Esophagus squamous epithelium (tissue), 5 donors: ENCODE data around the gene GRB2. TPM values are rescaled to one million over a fixed set of nuclear protein-coding genes. Genes with fewer than 3 reads are reported as not detected.
"Not testable (repeated sequence)": the region's sequence is repeated elsewhere in the genome, so short reads cannot be mapped to it uniquely, and the experiment has no call there.

Source experiments
- DNase-seq: peaks from one replicate; lab custom pipeline; 2025; lab: John Stamatoyannopoulos, UW
- H3K27ac ChIP-seq, 4 donors: fragments of 200-600 bp; sonication (generic); one replicate each; pipeline ENCODE4 v1.5.1; 2016 to 2019; ENCODE audit warnings: mild to moderate bottlenecking in 1 of 4
- H3K27me3 ChIP-seq, 4 donors: fragments of 200-600 bp; sonication (generic); 1 replicate in 3 of 4; 2 replicates in 1 of 4; pipeline versions ENCODE4 v1.5.1 to v1.6.0; 2017 to 2021; ENCODE audit warnings: antibody characterized with exemption in 1 of 4
- H3K36me3 ChIP-seq, 3 donors: fragments of 200-600 bp; sonication (generic); one replicate each; pipeline ENCODE4 v1.5.1; 2016 to 2019
- H3K4me1 ChIP-seq, 3 donors: fragments of 200-600 bp; sonication (generic); one replicate each; pipeline ENCODE4 v1.5.1; 2017 to 2019
- H3K4me3 ChIP-seq, 4 donors: fragments of 200-600 bp; sonication (generic); 1 replicate in 3 of 4; 2 replicates in 1 of 4; pipeline ENCODE4 v1.5.1; 2016 to 2019; ENCODE audit warnings: mild to moderate bottlenecking in 2 of 4, moderate library complexity in 1 of 4
- H3K9me3 ChIP-seq, 3 donors: fragments of 200-600 bp; sonication (generic); one replicate each; pipeline ENCODE4 v1.5.1; 2016 to 2019
- POLR2A ChIP-seq, 4 donors: fragments of 450-650 bp; IDR thresholded peaks; one replicate each; pipeline ENCODE4 v1.6.1; 2017; ENCODE audit warnings: antibody characterized with exemption in 4 of 4, mild to moderate bottlenecking in 4 of 4, moderate library complexity in 3 of 4
- WGBS, 2 donors: methylation state at CpG; one replicate each; pipeline ENCODE4 v1.1.5; 2018; 5-methylcytosine and 5-hydroxymethylcytosine counted together
- intact Hi-C: fragments of 100-400 bp; cut with DNase I; formaldehyde crosslinking; loops from one replicate; pipeline ENCODE4 v1.15.0; 2022
- total RNA-seq, 4 donors: library from RNA; depleted of rRNA; stranded (reverse); fragments of >200 nt; gene quantifications; one replicate each; pipeline ENCODE4 v1.1.0, GENCODE V29; 2016
- TF ChIP-seq, protein P1 (sequence below), 6 experiments: fragments of 450-650 bp in 4 of 6; fragments of 200-600 bp in 2 of 6; sonication (generic) in 2 of 6; IDR thresholded peaks; one replicate each; pipeline ENCODE4 v1.5.1; 2016 to 2019; ENCODE audit warnings: antibody characterized with exemption in 6 of 6, mild to moderate bottlenecking in 4 of 6, moderate library complexity in 4 of 6
- donor health status: DM: yes; HTN: yes; CAD: no.

Gene GRB2
- 100 to 1,000 TPM in 2 of 4 donors, 10 to 100 TPM in 2; 58.9 to 128 (median 107) TPM for total RNA-seq

DNA sequence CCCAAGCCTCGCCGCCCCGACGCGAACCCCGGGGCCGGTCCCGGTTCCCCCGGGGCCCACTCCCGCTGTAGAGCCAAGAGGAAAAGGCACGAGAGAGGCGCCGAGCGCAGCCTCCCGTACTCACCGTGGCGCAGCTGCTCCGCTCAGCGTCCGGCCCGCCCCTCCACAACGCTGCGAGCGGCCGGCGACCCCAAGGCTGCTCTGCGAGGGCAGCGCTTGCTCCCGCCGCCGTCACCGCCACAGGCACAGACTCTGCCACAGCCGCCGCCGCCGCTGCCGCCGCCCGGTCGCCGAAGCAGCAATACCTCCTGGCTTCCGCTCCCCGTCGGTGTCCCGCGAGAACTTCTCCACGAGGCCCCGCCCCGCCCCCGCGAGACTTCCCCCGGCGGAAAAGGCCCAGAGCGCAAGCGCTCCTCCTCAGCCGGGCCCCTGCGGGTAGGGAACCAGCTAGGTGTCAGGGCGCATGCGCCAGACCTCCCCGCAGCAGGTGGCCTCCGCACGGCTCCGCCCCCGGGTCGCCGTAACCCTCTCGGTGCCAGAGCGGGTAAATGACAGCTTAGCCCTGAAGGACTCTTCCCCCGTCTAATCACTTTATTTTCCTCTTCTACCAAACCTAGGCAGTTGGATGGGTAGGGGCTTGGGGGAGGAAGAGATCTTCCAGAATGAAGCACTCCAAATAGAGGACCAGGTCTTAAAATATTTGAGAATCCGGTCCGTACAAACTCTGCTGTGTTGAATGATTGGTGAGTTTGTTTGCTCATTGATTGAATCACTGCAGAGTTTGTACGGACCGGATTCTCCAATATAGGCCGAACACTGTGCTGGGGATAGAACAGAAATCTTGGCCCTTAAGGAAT, at the start of gene GRB2:
GRB2 (minus strand) TSS at position 314 of the 857 bp plus-strand sequence. CDS start 12,050 bp downstream, outside the sequence.
- peak; percentile 92 for DNase-seq
- H3K36me3 ChIP-seq, result no peaks in the 10 kb centered on the region
- H3K9me3 ChIP-seq, result no peaks in the 10 kb centered on the region
- peak within 1 kb of the TSS; percentile 93 to 97 (median 96) for H3K27ac ChIP-seq
- peaks cover 5 to 44% (median 27%) of the 10 kb centered on the region in 3 donors for H3K4me1 ChIP-seq
- peak within 1 kb of the TSS; percentile 90 to 96 (median 93) for H3K4me3 ChIP-seq
- peak in 3 of 4 donors; percentile 58 to 94 (median 90) for TF ChIP-seq POLR2A (IDR thresholded peaks at IDR 0.05)
- TF ChIP-seq, protein P1, sequence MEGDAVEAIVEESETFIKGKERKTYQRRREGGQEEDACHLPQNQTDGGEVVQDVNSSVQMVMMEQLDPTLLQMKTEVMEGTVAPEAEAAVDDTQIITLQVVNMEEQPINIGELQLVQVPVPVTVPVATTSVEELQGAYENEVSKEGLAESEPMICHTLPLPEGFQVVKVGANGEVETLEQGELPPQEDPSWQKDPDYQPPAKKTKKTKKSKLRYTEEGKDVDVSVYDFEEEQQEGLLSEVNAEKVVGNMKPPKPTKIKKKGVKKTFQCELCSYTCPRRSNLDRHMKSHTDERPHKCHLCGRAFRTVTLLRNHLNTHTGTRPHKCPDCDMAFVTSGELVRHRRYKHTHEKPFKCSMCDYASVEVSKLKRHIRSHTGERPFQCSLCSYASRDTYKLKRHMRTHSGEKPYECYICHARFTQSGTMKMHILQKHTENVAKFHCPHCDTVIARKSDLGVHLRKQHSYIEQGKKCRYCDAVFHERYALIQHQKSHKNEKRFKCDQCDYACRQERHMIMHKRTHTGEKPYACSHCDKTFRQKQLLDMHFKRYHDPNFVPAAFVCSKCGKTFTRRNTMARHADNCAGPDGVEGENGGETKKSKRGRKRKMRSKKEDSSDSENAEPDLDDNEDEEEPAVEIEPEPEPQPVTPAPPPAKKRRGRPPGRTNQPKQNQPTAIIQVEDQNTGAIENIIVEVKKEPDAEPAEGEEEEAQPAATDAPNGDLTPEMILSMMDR (IDR thresholded peaks at IDR 0.05), result peak in 2 of 6 experiments; percentile 7 to 48
- intact Hi-C loops, result no loop called here
- H3K27me3 ChIP-seq, result no peaks in the 10 kb centered on the region
- WGBS, 2 donors, result 1% methylated on average over 6 to 16 of the region's 74 CpGs

DNA sequence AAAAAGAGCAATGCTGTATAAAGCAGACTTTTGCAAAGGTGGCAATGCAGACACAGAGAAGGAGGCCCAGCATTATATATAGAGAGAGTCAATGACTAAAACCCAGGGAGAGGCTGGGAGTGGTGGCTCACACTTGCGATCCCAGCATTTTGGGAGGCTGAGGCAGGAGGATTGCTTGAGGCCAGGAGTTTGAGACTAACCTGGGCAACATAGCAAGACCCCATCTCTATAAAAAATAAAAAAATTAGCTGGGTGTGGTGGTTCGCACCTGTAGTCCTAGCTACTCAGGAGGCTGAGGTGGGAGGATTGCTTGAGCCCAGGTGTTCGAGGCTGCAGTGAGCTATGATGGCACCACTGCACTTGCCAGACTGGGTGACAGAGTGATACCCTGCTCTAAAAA, 49.2 kb upstream of the GRB2 start:
- H3K27me3 ChIP-seq, DNase-seq, H3K36me3 ChIP-seq, intact Hi-C loops, H3K27ac ChIP-seq, H3K4me3 ChIP-seq, H3K9me3 ChIP-seq: not testable (repeated sequence)
- H3K4me1 ChIP-seq, result peaks cover 8 to 40% (median 20%) of the 10 kb centered on the region in 3 donors
- WGBS, 2 donors, result 94 to 100% methylated on average over 3 of the region's 3 CpGs

- no peak for TF ChIP-seq POLR2A (IDR thresholded peaks at IDR 0.05)
- TF ChIP-seq, protein P1 (IDR thresholded peaks at IDR 0.05), result no peak
- Histone ChIP-seq H3K4me1 (peaks cover 7 to 35% (median 16%) of the 10 kb centered on the region in 3 donors), H3K9me3 (no peaks in the 10 kb centered on the region), H3K4me3 (no peak overlapping the region), H3K27me3 (no peaks in the 10 kb centered on the region), H3K36me3 (no peaks in the 10 kb centered on the region), H3K27ac (no peak overlapping the region)
- no peak for DNase-seq
- intact Hi-C loops, result no loop called here
These were observed 48.7 kb upstream of the GRB2 start for GRCh38 chr17:75454193-75454592.

GRCh38 chr17:75450270-75450669, 44.8 kb upstream of the GRB2 start:
- H3K9me3 ChIP-seq, result no peaks in the 10 kb centered on the region
- 82 to 85% methylated on average over 4 of the region's 4 CpGs for WGBS, 2 donors
- intact Hi-C loops, result no loop called here
- H3K4me1 ChIP-seq, result no peaks in the 10 kb centered on the region
- H3K27me3 ChIP-seq, result no peaks in the 10 kb centered on the region
- H3K36me3 ChIP-seq, result no peaks in the 10 kb centered on the region
- TF ChIP-seq POLR2A (IDR thresholded peaks at IDR 0.05), result no peak
- TF ChIP-seq, protein P1 (IDR thresholded peaks at IDR 0.05), result no peak
- no peak overlapping the region for H3K27ac ChIP-seq
- DNase-seq, result no peak
- no peak overlapping the region for H3K4me3 ChIP-seq

- 78 to 86% methylated on average over 17 of the region's 17 CpGs for WGBS, 2 donors
- intact Hi-C loops, result no loop called here
- H3K27me3 ChIP-seq, result no peaks in the 10 kb centered on the region
- H3K4me3 ChIP-seq, result no peak overlapping the region
- no peaks in the 10 kb centered on the region for H3K36me3 ChIP-seq
- DNase-seq, result no peak
- no peaks in the 10 kb centered on the region for H3K9me3 ChIP-seq
- no peak for TF ChIP-seq POLR2A (IDR thresholded peaks at IDR 0.05)
- TF ChIP-seq, protein P1 (IDR thresholded peaks at IDR 0.05), result no peak
- H3K27ac ChIP-seq, result no peak overlapping the region
- H3K4me1 ChIP-seq, result peaks cover 7 to 19% (median 14%) of the 10 kb centered on the region in 3 donors
These were observed 42.7 kb upstream of the GRB2 start for GRCh38 chr17:75447951-75448856.

GRCh38 chr17:75445896-75446295, 40.4 kb upstream of the GRB2 start:
- H3K9me3 ChIP-seq, intact Hi-C loops, H3K4me3 ChIP-seq, H3K27ac ChIP-seq, DNase-seq, H3K27me3 ChIP-seq, H3K36me3 ChIP-seq: not testable (repeated sequence)
- H3K4me1 ChIP-seq, result peaks cover 11 to 35% (median 17%) of the 10 kb centered on the region in 3 donors
- 83% methylated on average over 6 of the region's 6 CpGs for WGBS, 2 donors
